HG03103 (cell line): ENCODE measurements around the gene MPG.

Experiments
- ATAC-seq: cut with Tn5 transposase; IDR thresholded peaks from one replicate; pipeline ENCODE4 v1.9.1; 2021; ENCODE audit warnings: low read depth; ENCODE audit not compliant: unreplicated experiment

The MPG gene

GRCh38 chr16:83060-83603 is 5.1 kb downstream of the MPG start:
- no peak for ATAC-seq

GRCh38 chr16:83781-84615 is 6.0 kb downstream of the MPG start:
- ATAC-seq: no peak

- ATAC-seq: peak; percentile 46
Measured at GRCh38 chr16:84718-85406, 6.8 kb downstream of the MPG start.

GRCh38 chr16:85407-85782 is 7.4 kb downstream of the MPG start:
- no peak for ATAC-seq

- no peak for ATAC-seq
Measured at GRCh38 chr16:85865-86264, 7.8 kb downstream of the MPG start.

GRCh38 chr16:86483-86952 is 8.5 kb downstream of the MPG start:
- ATAC-seq: no peak

- no peak for ATAC-seq
Measured at GRCh38 chr16:88613-89012, 10.6 kb downstream of the MPG start.

GRCh38 chr16:89391-90302 is 11.6 kb downstream of the MPG start:
- no peak for ATAC-seq

- no peak for ATAC-seq
Measured at GRCh38 chr16:91484-91883, 13.5 kb downstream of the MPG start.

- no peak for ATAC-seq
Measured at GRCh38 chr16:92431-93339, 14.7 kb downstream of the MPG start.

GRCh38 chr16:94918-95265 is 16.9 kb downstream of the MPG start:
- no peak for ATAC-seq

- peak; percentile 70 for ATAC-seq
Measured at GRCh38 chr16:96935-97381, 18.9 kb downstream of the MPG start.

GRCh38 chr16:97822-98221 is 19.8 kb downstream of the MPG start:
- no peak for ATAC-seq

- ATAC-seq: no peak
Measured at GRCh38 chr16:100989-101388, 23.0 kb downstream of the MPG start.

GRCh38 chr16:101586-101985 is 23.6 kb downstream of the MPG start:
- no peak for ATAC-seq

- ATAC-seq: no peak
Measured at GRCh38 chr16:102060-102855, 24.2 kb downstream of the MPG start.

- ATAC-seq: no peak
Measured at GRCh38 chr16:104355-104754, 26.3 kb downstream of the MPG start.

GRCh38 chr16:104928-105327 is 26.9 kb downstream of the MPG start:
- no peak for ATAC-seq

- ATAC-seq: no peak
Measured at GRCh38 chr16:105521-105920, 27.5 kb downstream of the MPG start.
